ENCODE data around the gene DVL2. TPM values are rescaled to one million over a fixed set of nuclear protein-coding genes. Genes with fewer than 3 reads are reported as not detected.

DVL2 gene
- total and polyA plus RNA-seq, 9 donors, result 8.2 to 80.6 (median 55.8) TPM

- Histone ChIP-seq H3K27me3 (no peaks in the 10 kb centered on the region), H3K27ac (no peak overlapping the region), H3K36me3 (no peaks in the 10 kb centered on the region), H3K4me1 (ENCODE audit: insufficient read depth) (no peaks in the 10 kb centered on the region), H3K4me3 (no peak overlapping the region), H3K9me3 (no peaks in the 10 kb centered on the region)
- no peak for TF ChIP-seq EP300 (IDR thresholded peaks at IDR 0.05)
- 66 to 75% (median 69%) methylated on average over 20 to 21 of the region's 21 CpGs for WGBS, 3 donors
- intact Hi-C loops (cut with DNase I), result no loop called here
- no peak for DNase-seq
Measured at GRCh38 chr17:7225711-7226331, 8.5 kb downstream of the DVL2 start.

DNA sequence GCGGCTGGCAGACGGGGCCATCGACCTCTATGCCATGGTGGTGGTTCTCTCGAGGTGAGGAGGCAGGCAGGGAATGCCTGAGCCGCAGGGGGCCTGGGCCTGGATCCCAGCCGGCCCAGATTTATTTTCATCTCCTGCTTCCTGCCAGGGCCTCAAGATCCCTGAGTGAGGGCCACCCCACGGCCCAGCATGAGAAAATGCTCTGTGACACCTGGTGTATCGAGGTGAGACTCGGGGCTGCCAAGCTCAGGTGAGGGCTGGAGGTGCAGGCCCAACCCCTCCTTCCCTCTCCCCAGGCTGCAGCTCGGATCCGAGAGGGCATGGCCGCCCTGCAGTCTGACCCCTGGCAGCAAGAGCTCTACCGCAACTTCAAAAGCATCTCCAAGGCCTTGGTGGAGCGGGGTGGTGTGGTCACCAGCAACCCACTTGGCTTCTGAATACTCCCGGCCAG, 9.6 kb downstream of the DVL2 start:
- H3K27me3 ChIP-seq, result no peaks in the 10 kb centered on the region
- H3K4me1 ChIP-seq (ENCODE audit: insufficient read depth), result no peaks in the 10 kb centered on the region
- no peak for DNase-seq
- no peak overlapping the region for H3K27ac ChIP-seq
- intact Hi-C loops (cut with DNase I), result no loop called here
- H3K4me3 ChIP-seq, result no peak overlapping the region
- H3K9me3 ChIP-seq, result no peaks in the 10 kb centered on the region
- 46 to 62% (median 51%) methylated on average over 11 to 15 of the region's 15 CpGs for WGBS, 3 donors
- TF ChIP-seq EP300 (IDR thresholded peaks at IDR 0.05) (no peak), POLR2A (IDR thresholded peaks at IDR 0.05) (no peak), CTCF (IDR thresholded peaks at IDR 0.05) (no peak)
- H3K36me3 ChIP-seq, result no peaks in the 10 kb centered on the region

DNA sequence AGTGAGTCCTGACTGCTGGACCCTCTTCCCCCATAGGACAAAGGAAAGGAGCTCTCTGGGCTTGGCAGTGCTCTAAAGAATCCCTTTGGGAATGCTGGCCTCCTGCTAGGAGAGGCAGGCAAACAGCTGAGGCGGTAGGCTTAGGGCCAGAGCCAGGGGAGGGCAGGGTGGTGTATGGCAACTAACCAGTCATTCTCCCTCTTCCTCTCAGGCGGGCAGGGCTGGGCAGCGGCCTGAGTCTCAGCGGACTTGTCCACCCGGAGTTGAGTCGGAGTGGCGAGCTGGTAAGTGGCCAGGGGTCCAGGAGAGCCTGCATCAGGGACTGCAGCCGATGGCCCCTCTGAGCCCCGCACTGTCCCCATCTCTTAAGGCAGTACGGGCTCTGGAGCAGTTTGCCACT, 10.2 kb downstream of the DVL2 start:
- no peak for DNase-seq
- H3K36me3 ChIP-seq, result no peaks in the 10 kb centered on the region
- intact Hi-C loops (cut with DNase I), result no loop called here
- TF ChIP-seq CTCF (IDR thresholded peaks at IDR 0.05), result no peak
- no peak for TF ChIP-seq EP300 (IDR thresholded peaks at IDR 0.05)
- no peak for TF ChIP-seq POLR2A (IDR thresholded peaks at IDR 0.05)
- H3K4me3 ChIP-seq, result no peak overlapping the region
- no peaks in the 10 kb centered on the region for H3K9me3 ChIP-seq
- no peak overlapping the region for H3K27ac ChIP-seq
- H3K27me3 ChIP-seq, result no peaks in the 10 kb centered on the region
- 71 to 73% (median 72%) methylated on average over 9 to 10 of the region's 10 CpGs for WGBS, 3 donors
- H3K4me1 ChIP-seq (ENCODE audit: insufficient read depth), result peaks cover 4% of the 10 kb centered on the region

DNA sequence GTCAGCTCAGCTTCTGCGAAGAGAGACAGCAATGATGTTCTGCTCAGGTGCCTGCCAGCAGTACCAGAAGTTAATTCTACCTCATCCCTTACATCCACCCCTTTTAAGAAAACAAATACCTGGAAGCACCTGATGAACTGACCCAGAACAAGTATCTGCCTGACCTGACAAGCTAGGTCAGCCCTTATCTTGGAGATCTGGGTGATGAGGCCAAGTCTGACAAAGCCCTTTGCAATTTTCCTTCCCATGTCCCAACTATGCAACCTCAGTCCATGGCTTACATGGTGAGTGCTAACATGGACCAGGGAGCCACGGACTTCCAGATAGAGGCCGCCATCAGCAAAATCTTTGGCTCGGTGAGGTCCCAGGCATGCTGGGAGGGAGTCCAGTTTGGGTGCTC, 10.9 kb downstream of the DVL2 start:
- Histone ChIP-seq H3K36me3 (no peaks in the 10 kb centered on the region), H3K9me3 (no peaks in the 10 kb centered on the region), H3K27me3 (no peaks in the 10 kb centered on the region), H3K4me3 (no peak overlapping the region), H3K4me1 (ENCODE audit: insufficient read depth) (peaks cover 5% of the 10 kb centered on the region), H3K27ac (no peak overlapping the region)
- WGBS, 3 donors, result 64 to 75% (median 71%) methylated on average over 3 to 4 of the region's 4 CpGs
- TF ChIP-seq POLR2A (IDR thresholded peaks at IDR 0.05), result no peak
- TF ChIP-seq EP300 (IDR thresholded peaks at IDR 0.05), result no peak
- TF ChIP-seq CTCF (IDR thresholded peaks at IDR 0.05), result no peak
- intact Hi-C loops (cut with DNase I), result no loop called here
- DNase-seq, result no peak

- no peaks in the 10 kb centered on the region for H3K27me3 ChIP-seq
- no peaks in the 10 kb centered on the region for H3K36me3 ChIP-seq
- H3K9me3 ChIP-seq, result no peaks in the 10 kb centered on the region
- H3K27ac ChIP-seq, result no peak overlapping the region
- TF ChIP-seq EP300 (IDR thresholded peaks at IDR 0.05) (no peak), CTCF (IDR thresholded peaks at IDR 0.05) (no peak), POLR2A (IDR thresholded peaks at IDR 0.05) (no peak)
- intact Hi-C loops (cut with DNase I), result no loop called here
- no peak for DNase-seq
- no peak overlapping the region for H3K4me3 ChIP-seq
- peaks cover 7% of the 10 kb centered on the region for H3K4me1 ChIP-seq (ENCODE audit: insufficient read depth)
- 62 to 67% (median 64%) methylated on average over 7 of the region's 7 CpGs for WGBS, 3 donors
Measured at GRCh38 chr17:7222972-7223292, 11.4 kb downstream of the DVL2 start.

All from ovary (tissue), 9 donors.